ENCODE data around the gene GALNTL6. TPM values are rescaled to one million over a fixed set of nuclear protein-coding genes. Genes with fewer than 3 reads are reported as not detected.

The GALNTL6 gene
- total RNA-seq, 2 donors from 2014 or later: 0.19 to 0.20 TPM

GRCh38 chr4:172515266-172515879, 702.2 kb downstream of the GALNTL6 start:
- intact Hi-C loops (cut with DNase I): no loop called here
- no peak overlapping the region for H3K27ac ChIP-seq
- no peaks in the 10 kb centered on the region for H3K36me3 ChIP-seq
- TF ChIP-seq, protein P1, sequence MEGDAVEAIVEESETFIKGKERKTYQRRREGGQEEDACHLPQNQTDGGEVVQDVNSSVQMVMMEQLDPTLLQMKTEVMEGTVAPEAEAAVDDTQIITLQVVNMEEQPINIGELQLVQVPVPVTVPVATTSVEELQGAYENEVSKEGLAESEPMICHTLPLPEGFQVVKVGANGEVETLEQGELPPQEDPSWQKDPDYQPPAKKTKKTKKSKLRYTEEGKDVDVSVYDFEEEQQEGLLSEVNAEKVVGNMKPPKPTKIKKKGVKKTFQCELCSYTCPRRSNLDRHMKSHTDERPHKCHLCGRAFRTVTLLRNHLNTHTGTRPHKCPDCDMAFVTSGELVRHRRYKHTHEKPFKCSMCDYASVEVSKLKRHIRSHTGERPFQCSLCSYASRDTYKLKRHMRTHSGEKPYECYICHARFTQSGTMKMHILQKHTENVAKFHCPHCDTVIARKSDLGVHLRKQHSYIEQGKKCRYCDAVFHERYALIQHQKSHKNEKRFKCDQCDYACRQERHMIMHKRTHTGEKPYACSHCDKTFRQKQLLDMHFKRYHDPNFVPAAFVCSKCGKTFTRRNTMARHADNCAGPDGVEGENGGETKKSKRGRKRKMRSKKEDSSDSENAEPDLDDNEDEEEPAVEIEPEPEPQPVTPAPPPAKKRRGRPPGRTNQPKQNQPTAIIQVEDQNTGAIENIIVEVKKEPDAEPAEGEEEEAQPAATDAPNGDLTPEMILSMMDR (IDR thresholded peaks at IDR 0.05): no peak
- H3K4me3 ChIP-seq: no peak overlapping the region
- no peaks in the 10 kb centered on the region for H3K9me3 ChIP-seq
- no peaks in the 10 kb centered on the region for H3K27me3 ChIP-seq
- no peak for DNase-seq
- no peak overlapping the region for H3K9ac ChIP-seq (ENCODE audit: low read depth in 2 of 2, low read length in 2 of 2)
- H3K4me1 ChIP-seq: no peaks in the 10 kb centered on the region

DNA sequence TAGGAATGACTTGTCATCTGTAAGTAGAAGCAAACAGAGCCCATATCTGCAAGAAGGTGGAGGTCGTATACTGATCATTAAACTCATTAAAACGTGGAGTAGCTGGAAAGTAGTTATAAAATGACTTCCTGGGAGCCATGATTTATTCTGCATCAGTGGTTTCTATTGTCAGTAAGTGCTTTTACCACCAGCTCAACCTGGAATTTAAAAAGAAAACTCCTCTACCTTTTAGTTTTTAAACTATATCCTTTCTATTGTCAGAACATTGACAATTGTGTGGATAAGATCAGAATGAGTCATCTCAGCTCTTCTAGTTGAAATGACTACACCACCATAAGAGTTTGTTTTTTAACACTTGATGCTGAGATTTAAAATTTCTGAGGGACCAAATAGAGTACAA, 704.2 kb downstream of the GALNTL6 start:
- DNase-seq: no peak
- Histone ChIP-seq H3K36me3 (no peaks in the 10 kb centered on the region), H3K9me3 (no peaks in the 10 kb centered on the region), H3K4me3 (no peak overlapping the region), H3K27me3 (no peaks in the 10 kb centered on the region), H3K27ac (no peak overlapping the region), H3K9ac (ENCODE audit: low read depth in 2 of 2, low read length in 2 of 2) (no peak overlapping the region), H3K4me1 (no peaks in the 10 kb centered on the region)
- intact Hi-C loops (cut with DNase I): no loop called here
- TF ChIP-seq, protein P1 (IDR thresholded peaks at IDR 0.05): no peak

DNA sequence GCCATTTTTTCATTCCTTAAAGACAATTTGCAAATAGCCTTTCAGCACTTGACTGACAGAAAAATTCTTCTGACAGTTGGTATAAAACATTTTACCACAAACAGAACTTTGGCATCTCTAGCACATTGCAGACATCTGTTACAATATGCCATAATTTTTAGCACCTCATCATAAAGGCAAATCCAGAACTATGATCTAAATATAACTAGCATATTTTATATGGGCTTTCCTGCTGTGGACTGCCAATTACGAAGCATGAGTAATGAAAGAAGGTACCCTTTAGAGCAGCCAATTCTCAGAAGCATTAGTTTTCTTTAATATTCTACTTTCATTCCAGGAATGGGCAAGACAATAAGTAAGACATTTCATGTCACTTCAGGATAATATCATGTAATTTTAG, 708.0 kb downstream of the GALNTL6 start:
- Histone ChIP-seq H3K4me3 (no peak overlapping the region), H3K9me3 (no peaks in the 10 kb centered on the region), H3K36me3 (no peaks in the 10 kb centered on the region), H3K4me1 (no peaks in the 10 kb centered on the region), H3K27me3 (no peaks in the 10 kb centered on the region), H3K9ac (ENCODE audit: low read depth in 2 of 2, low read length in 2 of 2) (no peak overlapping the region), H3K27ac (no peak overlapping the region)
- TF ChIP-seq, protein P1 (IDR thresholded peaks at IDR 0.05): no peak
- no peak for DNase-seq
- intact Hi-C loops (cut with DNase I): no loop called here

DNA sequence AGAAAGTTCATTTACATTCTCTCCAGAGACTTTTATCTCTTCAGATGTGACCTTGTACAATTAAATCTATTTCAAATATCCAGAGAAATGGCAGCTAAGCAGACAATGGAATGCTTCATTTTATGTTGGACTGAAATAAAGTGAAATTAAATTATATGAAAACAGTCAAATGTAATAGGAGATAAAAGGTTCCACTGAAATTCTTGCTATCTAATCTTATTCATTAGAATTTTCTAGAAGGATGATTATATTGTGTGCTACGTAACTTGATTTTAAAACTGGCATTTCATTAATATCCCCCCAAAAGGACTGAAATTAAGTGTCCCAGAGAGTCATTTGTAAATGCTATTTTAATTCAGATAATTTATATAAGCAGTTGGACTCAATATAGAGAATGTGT, 708.5 kb downstream of the GALNTL6 start:
- no peak for DNase-seq
- no peaks in the 10 kb centered on the region for H3K9me3 ChIP-seq
- no peak overlapping the region for H3K4me3 ChIP-seq
- no peaks in the 10 kb centered on the region for H3K36me3 ChIP-seq
- no peaks in the 10 kb centered on the region for H3K4me1 ChIP-seq
- no peak overlapping the region for H3K9ac ChIP-seq (ENCODE audit: low read depth in 2 of 2, low read length in 2 of 2)
- H3K27ac ChIP-seq: no peak overlapping the region
- H3K27me3 ChIP-seq: no peaks in the 10 kb centered on the region
- TF ChIP-seq, protein P1 (IDR thresholded peaks at IDR 0.05): no peak
- intact Hi-C loops (cut with DNase I): no loop called here

- DNase-seq: no peak
Observed at GRCh38 chr4:172543249-172543648, 730.0 kb downstream of the GALNTL6 start.

More at GRCh38 chr4:172543249-172543648, 730.0 kb downstream of the GALNTL6 start:
- H3K4me1 ChIP-seq: no peaks in the 10 kb centered on the region
- H3K4me3 ChIP-seq: no peak overlapping the region
- TF ChIP-seq, protein P1 (IDR thresholded peaks at IDR 0.05): no peak
- H3K36me3 ChIP-seq: no peaks in the 10 kb centered on the region
- H3K9ac ChIP-seq (ENCODE audit: low read depth in 2 of 2, low read length in 2 of 2): no peak overlapping the region
- no peaks in the 10 kb centered on the region for H3K9me3 ChIP-seq
- no peak overlapping the region for H3K27ac ChIP-seq
- H3K27me3 ChIP-seq: no peaks in the 10 kb centered on the region
- intact Hi-C loops (cut with DNase I): no loop called here
